ENCODE data around the gene IFI27. TPM values are rescaled to one million over a fixed set of nuclear protein-coding genes. Genes with fewer than 3 reads are reported as not detected.

Gene IFI27
- total RNA-seq, 1 experiment from 2014 or later: 2.6 TPM

GRCh38 chr14:94119071-94119470 lies 8.5 kb downstream of the IFI27 start:
- no peak for TF ChIP-seq CTCF (IDR thresholded peaks at IDR 0.05; ENCODE audit: insufficient read depth in 1 of 2, low read depth in 1 of 2, low read length in 1 of 2, severe bottlenecking in 1 of 2, unreplicated experiment in 1 of 2)
- no peak overlapping the region for H3K27ac Mint-ChIP-seq (ENCODE audit: unreplicated experiment)
- Histone ChIP-seq H3K4me3 (ENCODE audit: low read depth, low read length) (no peak overlapping the region), H3K27me3 (replicated peaks; ENCODE audit: control insufficient read depth, insufficient read depth, low read length) (0 out of 2 replicates have a peak, but pooled peaks cover 1% of the 10 kb centered on the region), H3K9me3 (no peaks in the 10 kb centered on the region), H3K36me3 (ENCODE audit: control insufficient read depth, insufficient read depth, low read length) (no peaks in the 10 kb centered on the region), H3K4me1 (no peaks in the 10 kb centered on the region)
- DNase-seq: no peak
- H3K4me1 Mint-ChIP-seq (ENCODE audit: low read depth, unreplicated experiment): no peaks in the 10 kb centered on the region
- POLR2A ChIA-PET: no interaction called here
- CTCF ChIA-PET: no interaction called here
- no peak overlapping the region for H3K4me3 Mint-ChIP-seq (ENCODE audit: unreplicated experiment)
- no peaks in the 10 kb centered on the region for H3K36me3 Mint-ChIP-seq (ENCODE audit: insufficient read depth, unreplicated experiment)
- no TSS peak for BruUV-seq (replicated peaks)
- no peaks in the 10 kb centered on the region for H3K9me3 Mint-ChIP-seq (ENCODE audit: unreplicated experiment)
- H3K27me3 Mint-ChIP-seq (ENCODE audit: insufficient read depth, unreplicated experiment): peaks cover 4% of the 10 kb centered on the region
- intact Hi-C loops (cut with micrococcal nuclease; ENCODE audit: unreplicated experiment): no loop called here

DNA sequence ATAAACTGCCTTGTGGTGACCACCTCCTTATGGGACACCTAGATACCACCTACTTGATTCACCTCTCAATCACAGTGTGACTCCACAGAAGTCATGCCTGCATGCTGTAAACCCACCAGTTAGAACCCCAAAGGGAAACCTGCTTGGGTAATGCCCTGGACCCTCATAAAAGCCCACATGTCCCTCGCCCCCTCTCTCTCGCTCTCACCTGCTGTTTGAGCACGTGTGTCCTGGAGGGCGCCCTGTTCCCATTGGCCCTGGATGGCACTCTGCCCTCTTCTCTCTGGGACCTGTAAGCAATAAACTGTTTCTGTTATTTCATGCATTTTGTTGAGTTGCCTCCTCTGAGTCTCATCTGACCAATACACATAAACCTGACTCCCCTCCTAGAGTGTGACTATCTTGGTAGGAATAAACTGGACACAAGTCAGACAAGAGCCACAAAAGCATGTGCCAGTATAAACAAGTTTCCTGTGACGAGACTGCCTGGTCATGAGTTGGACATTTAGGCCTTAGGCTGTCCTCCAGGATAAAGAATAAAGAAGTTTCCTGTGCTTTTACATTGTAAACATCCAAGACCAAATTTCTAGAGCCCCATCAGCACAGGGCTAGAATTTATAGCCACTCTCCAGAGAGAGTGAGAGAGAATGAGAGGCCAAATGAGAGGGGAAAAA lies 10.3 kb downstream of the IFI27 start:
- Mint-ChIP-seq H3K9me3 (ENCODE audit: unreplicated experiment) (no peaks in the 10 kb centered on the region), H3K4me3 (ENCODE audit: unreplicated experiment) (no peak overlapping the region), H3K27me3 (ENCODE audit: insufficient read depth, unreplicated experiment) (peaks cover 4% of the 10 kb centered on the region), H3K36me3 (ENCODE audit: insufficient read depth, unreplicated experiment) (no peaks in the 10 kb centered on the region), H3K27ac (ENCODE audit: unreplicated experiment) (no peak overlapping the region), H3K4me1 (ENCODE audit: low read depth, unreplicated experiment) (no peaks in the 10 kb centered on the region)
- intact Hi-C loops (cut with micrococcal nuclease; ENCODE audit: unreplicated experiment): no loop called here
- no peaks in the 10 kb centered on the region for H3K9me3 ChIP-seq
- no peak overlapping the region for H3K4me3 ChIP-seq (ENCODE audit: low read depth, low read length)
- no peak for TF ChIP-seq CTCF (IDR thresholded peaks at IDR 0.05; ENCODE audit: insufficient read depth in 1 of 2, low read depth in 1 of 2, low read length in 1 of 2, severe bottlenecking in 1 of 2, unreplicated experiment in 1 of 2)
- H3K36me3 ChIP-seq (ENCODE audit: control insufficient read depth, insufficient read depth, low read length): no peaks in the 10 kb centered on the region
- no TSS peak for BruUV-seq (replicated peaks)
- no peaks in the 10 kb centered on the region for H3K4me1 ChIP-seq
- DNase-seq: no peak
- CTCF ChIA-PET: no interaction called here
- POLR2A ChIA-PET: no interaction called here
- H3K27me3 ChIP-seq (replicated peaks; ENCODE audit: control insufficient read depth, insufficient read depth, low read length): 0 out of 2 replicates have a peak, but pooled peaks cover 1% of the 10 kb centered on the region

GRCh38 chr14:94121485-94121884 lies 10.9 kb downstream of the IFI27 start:
- Histone ChIP-seq H3K27me3 (replicated peaks; ENCODE audit: control insufficient read depth, insufficient read depth, low read length) (0 out of 2 replicates have a peak, but pooled peaks cover 1% of the 10 kb centered on the region), H3K4me3 (ENCODE audit: low read depth, low read length) (no peak overlapping the region), H3K36me3 (ENCODE audit: control insufficient read depth, insufficient read depth, low read length) (no peaks in the 10 kb centered on the region), H3K9me3 (no peaks in the 10 kb centered on the region), H3K4me1 (no peaks in the 10 kb centered on the region)
- H3K9me3 Mint-ChIP-seq (ENCODE audit: unreplicated experiment): no peaks in the 10 kb centered on the region
- ChIA-PET CTCF (no interaction called here), POLR2A (no interaction called here)
- no peaks in the 10 kb centered on the region for H3K4me1 Mint-ChIP-seq (ENCODE audit: low read depth, unreplicated experiment)
- DNase-seq: no peak
- peaks cover 4% of the 10 kb centered on the region for H3K27me3 Mint-ChIP-seq (ENCODE audit: insufficient read depth, unreplicated experiment)
- BruUV-seq (replicated peaks): no TSS peak
- no peaks in the 10 kb centered on the region for H3K36me3 Mint-ChIP-seq (ENCODE audit: insufficient read depth, unreplicated experiment)
- TF ChIP-seq CTCF (IDR thresholded peaks at IDR 0.05; ENCODE audit: insufficient read depth in 1 of 2, low read depth in 1 of 2, low read length in 1 of 2, severe bottlenecking in 1 of 2, unreplicated experiment in 1 of 2): no peak
- no peak overlapping the region for H3K4me3 Mint-ChIP-seq (ENCODE audit: unreplicated experiment)
- intact Hi-C loops (cut with micrococcal nuclease; ENCODE audit: unreplicated experiment): no loop called here
- no peak overlapping the region for H3K27ac Mint-ChIP-seq (ENCODE audit: unreplicated experiment)

Measured in Caco-2 (cell line).